Heart left ventricle (tissue), 13 donors: ENCODE data around the gene GPR157.

Experiments
- POLR2A ChIP-seq, 2 donors: fragments of 450-650 bp; IDR thresholded peaks; one replicate each; pipeline ENCODE4 v1.6.1; 2017; ENCODE audit warnings: antibody characterized with exemption in 2 of 2, mild to moderate bottlenecking in 2 of 2, moderate library complexity in 2 of 2
- TF ChIP-seq, protein P1 (sequence below), 12 donors: fragments of 200-600 bp; sonication (generic) in 4 of 12; IDR thresholded peaks; one replicate each; pipeline versions ENCODE4 v1.5.0 to v1.8.0; 2018 to 2022; ENCODE audit warnings: antibody characterized with exemption in 12 of 12, mild to moderate bottlenecking in 5 of 12
- donor health status: ischemic (EF 13 %, LVEDD 7.1; RV severe dilation, severe dysfunction).
- donor health status: DM: no; HTN: yes; CAD: no.
- donor health status: DM: no; HTN: no; CAD: no.
- donor health status: ischemic (EF 25% LVEDD 6.9; RV normal size, moderate dysfunction).
- donor health status: ischemic (EF 25% LVEDD 5.7; RV mildly dilated, moderate dysfunction).
- donor health status: ischemic (EF 35%, LVEDD 5.7; RV mildly dilated, moderate dysfunction).
- donor health status: nonischemic (EF 11% LVEDD 7.7; RV severe dilation, severe dysfunction).
- donor health status: DM: yes; HTN: yes; CAD: no.
- donor health status: PGD.
- donor health status: ischemic (EF 29% LVEDD 5.4; RV normal size, mild dysfunction).
- donor health status: nonischemic (EF 23%, LVEDD 6.1; RV moderate dilation, normal function).

DNA sequence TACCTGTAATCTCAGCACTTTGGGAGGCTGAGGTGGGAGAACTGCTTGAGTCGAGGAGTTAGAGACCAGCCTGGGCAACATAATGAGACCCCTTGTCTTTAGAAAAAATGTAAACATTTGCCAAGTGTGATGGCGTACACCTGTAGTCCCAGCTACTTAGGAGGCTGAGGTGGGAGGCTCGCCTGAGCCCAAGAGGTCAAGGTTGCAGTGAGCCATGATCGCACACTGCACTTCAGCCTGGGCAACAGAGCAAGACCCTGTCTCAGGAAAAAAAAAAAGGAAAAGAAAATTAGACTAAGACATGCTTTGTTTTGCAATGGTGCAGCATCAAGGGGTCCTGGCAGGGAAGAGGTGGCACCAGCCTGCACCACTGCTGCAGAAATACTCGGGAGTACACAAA, 16.8 kb upstream of the GPR157 start:
- TF ChIP-seq POLR2A (IDR thresholded peaks at IDR 0.05): no peak
- TF ChIP-seq, protein P1, sequence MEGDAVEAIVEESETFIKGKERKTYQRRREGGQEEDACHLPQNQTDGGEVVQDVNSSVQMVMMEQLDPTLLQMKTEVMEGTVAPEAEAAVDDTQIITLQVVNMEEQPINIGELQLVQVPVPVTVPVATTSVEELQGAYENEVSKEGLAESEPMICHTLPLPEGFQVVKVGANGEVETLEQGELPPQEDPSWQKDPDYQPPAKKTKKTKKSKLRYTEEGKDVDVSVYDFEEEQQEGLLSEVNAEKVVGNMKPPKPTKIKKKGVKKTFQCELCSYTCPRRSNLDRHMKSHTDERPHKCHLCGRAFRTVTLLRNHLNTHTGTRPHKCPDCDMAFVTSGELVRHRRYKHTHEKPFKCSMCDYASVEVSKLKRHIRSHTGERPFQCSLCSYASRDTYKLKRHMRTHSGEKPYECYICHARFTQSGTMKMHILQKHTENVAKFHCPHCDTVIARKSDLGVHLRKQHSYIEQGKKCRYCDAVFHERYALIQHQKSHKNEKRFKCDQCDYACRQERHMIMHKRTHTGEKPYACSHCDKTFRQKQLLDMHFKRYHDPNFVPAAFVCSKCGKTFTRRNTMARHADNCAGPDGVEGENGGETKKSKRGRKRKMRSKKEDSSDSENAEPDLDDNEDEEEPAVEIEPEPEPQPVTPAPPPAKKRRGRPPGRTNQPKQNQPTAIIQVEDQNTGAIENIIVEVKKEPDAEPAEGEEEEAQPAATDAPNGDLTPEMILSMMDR (IDR thresholded peaks at IDR 0.05): no peak
